MM.1S (cell line): ENCODE data around the gene HOXA6.

Experiments
- EZH2 ChIP-seq: fragments of 300-600 bp; sonication (generic); optimal IDR thresholded peaks from 2 replicates; pipeline ENCODE3; 2017; ENCODE audit warnings: low read depth, mild to moderate bottlenecking, antibody characterized with exemption, low read length, mixed read lengths
- EZH2phosphoT487 ChIP-seq: fragments of 300-600 bp; sonication (generic); IDR thresholded peaks from 2 replicates; pipeline ENCODE4 v1.6.1; 2018; ENCODE audit warnings: antibody characterized with exemption, low read length
- TF ChIP-seq, protein P1 (sequence below): fragments of 300-600 bp; sonication (generic); IDR thresholded peaks from 2 replicates; pipeline ENCODE4 v1.5.1; 2016; ENCODE audit warnings: antibody characterized with exemption, low read length, mixed read lengths

DNA sequence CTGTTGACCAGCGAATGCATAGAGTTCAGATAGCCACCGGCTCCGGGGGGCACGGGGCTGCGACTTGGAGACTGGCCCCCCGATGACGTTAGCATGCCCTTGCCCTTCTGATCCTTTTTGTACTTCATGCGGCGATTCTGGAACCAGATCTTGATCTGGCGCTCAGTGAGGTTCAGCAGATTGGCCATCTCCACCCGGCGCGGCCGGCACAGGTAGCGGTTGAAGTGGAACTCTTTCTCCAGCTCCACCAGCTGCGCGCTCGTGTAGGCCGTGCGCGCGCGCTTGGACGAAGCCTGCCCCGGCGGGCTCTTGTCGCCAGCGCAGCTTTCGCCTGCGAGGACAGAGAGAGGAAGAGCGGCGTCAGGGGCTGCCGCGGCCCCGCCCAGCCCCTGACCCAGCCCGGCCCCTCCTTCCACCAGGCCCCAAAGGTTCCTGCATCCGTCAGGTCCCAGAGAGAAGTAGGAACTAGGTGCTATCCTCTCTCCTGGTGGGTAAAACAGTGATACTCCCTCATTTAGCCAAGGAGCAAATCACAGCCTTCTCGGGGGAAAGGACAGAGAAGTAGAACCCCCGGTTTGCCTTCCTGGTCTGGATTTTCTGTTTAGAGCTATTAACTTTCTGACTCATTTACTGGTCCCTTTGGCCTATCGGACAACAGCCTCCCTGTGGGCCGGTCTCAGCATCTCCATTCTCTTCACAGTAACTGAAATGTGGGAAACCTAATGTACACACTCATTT is 39.0 kb downstream of the HOXA6 start:
- TF ChIP-seq, protein P1, sequence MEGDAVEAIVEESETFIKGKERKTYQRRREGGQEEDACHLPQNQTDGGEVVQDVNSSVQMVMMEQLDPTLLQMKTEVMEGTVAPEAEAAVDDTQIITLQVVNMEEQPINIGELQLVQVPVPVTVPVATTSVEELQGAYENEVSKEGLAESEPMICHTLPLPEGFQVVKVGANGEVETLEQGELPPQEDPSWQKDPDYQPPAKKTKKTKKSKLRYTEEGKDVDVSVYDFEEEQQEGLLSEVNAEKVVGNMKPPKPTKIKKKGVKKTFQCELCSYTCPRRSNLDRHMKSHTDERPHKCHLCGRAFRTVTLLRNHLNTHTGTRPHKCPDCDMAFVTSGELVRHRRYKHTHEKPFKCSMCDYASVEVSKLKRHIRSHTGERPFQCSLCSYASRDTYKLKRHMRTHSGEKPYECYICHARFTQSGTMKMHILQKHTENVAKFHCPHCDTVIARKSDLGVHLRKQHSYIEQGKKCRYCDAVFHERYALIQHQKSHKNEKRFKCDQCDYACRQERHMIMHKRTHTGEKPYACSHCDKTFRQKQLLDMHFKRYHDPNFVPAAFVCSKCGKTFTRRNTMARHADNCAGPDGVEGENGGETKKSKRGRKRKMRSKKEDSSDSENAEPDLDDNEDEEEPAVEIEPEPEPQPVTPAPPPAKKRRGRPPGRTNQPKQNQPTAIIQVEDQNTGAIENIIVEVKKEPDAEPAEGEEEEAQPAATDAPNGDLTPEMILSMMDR: no peak
- TF ChIP-seq EZH2phosphoT487: no peak
- no peak for TF ChIP-seq EZH2
